PC-3 (cell line): Measurements from ENCODE around the gene CD9. TPM values are rescaled to one million over a fixed set of nuclear protein-coding genes. Genes with fewer than 3 reads are reported as not detected.
"Not testable (repeated sequence)": the region's sequence is repeated elsewhere in the genome, so short reads cannot be mapped to it uniquely, and the experiment has no call there.

Experiments used
- ATAC-seq: fragments of 200-7000 bp; cut with Tn5 transposase; 2 replicates; pipeline ENCODE4 v1.9.1; 2020; ENCODE audit warnings: mild to moderate bottlenecking, moderate library complexity
- BruUV-seq: library from RNA; stranded (reverse); fragments of 400-500 nt; replicated peaks from 2 replicates; lab custom pipeline; 2021; lab: Mats Ljungman, UMichigan
- CTCF ChIA-PET: fragments of 300-600 bp; sonication (Branson Sonifier 250); formaldehyde crosslinking; loops from one replicate; lab custom pipeline; 2022; ENCODE audit warnings: antibody characterized with exemption; lab: Charles Lee
- POLR2A ChIA-PET: fragments of 300-600 bp; sonication (Branson Sonifier 250); formaldehyde crosslinking; loops from one replicate; lab custom pipeline; 2022; ENCODE audit warnings: antibody characterized with exemption; ENCODE audit not compliant: unreplicated experiment; lab: Charles Lee
- DNase-seq: peaks from one replicate; pipeline ENCODE4 v3.0.0-alpha.2; 2015
- H2AFZ ChIP-seq: fragments of 300-600 bp; sonication (generic); 2 replicates; pipeline ENCODE4 v1.6.0; 2016; ENCODE audit warnings: antibody characterized with exemption, low read length
- H3F3A ChIP-seq: fragments of 300-600 bp; sonication (generic); one replicate; pipeline ENCODE4 v1.6.0; 2017; ENCODE audit warnings: antibody characterized with exemption, low read length, control low read depth, mild to moderate bottlenecking; ENCODE audit not compliant: unreplicated experiment
- H3K27ac ChIP-seq: fragments of 300-600 bp; sonication (generic); 2 replicates; pipeline ENCODE4 v1.5.1; 2016; ENCODE audit warnings: mild to moderate bottlenecking, low read length
- H3K27me3 ChIP-seq: fragments of 300-600 bp; sonication (generic); 2 replicates; pipeline ENCODE4 v1.6.1; 2016; ENCODE audit warnings: low read length, mixed read lengths
- H3K36me3 ChIP-seq: fragments of 300-600 bp; sonication (generic); 2 replicates; pipeline ENCODE4 v1.6.1; 2016; ENCODE audit warnings: low read depth, mixed run types, low read length, mixed read lengths
- H3K4me1 ChIP-seq: fragments of 300-600 bp; sonication (generic); 2 replicates; pipeline ENCODE4 v1.5.1; 2016; ENCODE audit warnings: low read length; ENCODE audit not compliant: insufficient read depth
- H3K4me2 ChIP-seq: fragments of 300-600 bp; sonication (generic); 2 replicates; pipeline ENCODE4 v1.6.0; 2016; ENCODE audit warnings: low read length
- H3K4me3 ChIP-seq: fragments of 300-600 bp; sonication (generic); 2 replicates; pipeline ENCODE4 v1.5.1; 2016; ENCODE audit warnings: mild to moderate bottlenecking, low read length, mixed read lengths
- H3K79me2 ChIP-seq: fragments of 300-600 bp; sonication (generic); 2 replicates; pipeline ENCODE4 v1.6.1; 2017; ENCODE audit warnings: low read length, mixed read lengths
- H3K9ac ChIP-seq: fragments of 300-600 bp; sonication (generic); 2 replicates; pipeline ENCODE4 v1.6.0; 2016; ENCODE audit warnings: mild to moderate bottlenecking, low read length
- H3K9me2 ChIP-seq: fragments of 300-600 bp; sonication (generic); replicated peaks from 2 replicates; pipeline ENCODE4 v1.6.1; 2016; ENCODE audit warnings: mixed run types, low read length, mixed read lengths
- H3K9me3 ChIP-seq: fragments of 300-600 bp; sonication (generic); 2 replicates; pipeline ENCODE4 v1.6.1; 2016; ENCODE audit warnings: low read length, mixed read lengths
- H4K20me1 ChIP-seq: fragments of 300-600 bp; sonication (generic); 2 replicates; pipeline ENCODE4 v1.6.1; 2016; ENCODE audit warnings: low read length, mixed read lengths
- CTCF ChIP-seq: fragments of 300-600 bp; sonication (generic); conservative IDR thresholded peaks from 2 replicates; pipeline ENCODE4 v1.5.1; 2017; ENCODE audit warnings: antibody characterized with exemption, low read depth, mild to moderate bottlenecking, low read length
- EZH2 ChIP-seq: fragments of 300-600 bp; sonication (generic); IDR thresholded peaks from one replicate; pipeline ENCODE4 v1.6.1; 2017; ENCODE audit warnings: antibody characterized with exemption, mild to moderate bottlenecking, low read length; ENCODE audit not compliant: unreplicated experiment
- EZH2phosphoT487 ChIP-seq: fragments of 300-600 bp; sonication (generic); IDR thresholded peaks from 2 replicates; pipeline ENCODE4 v1.6.1; 2018; ENCODE audit warnings: mild to moderate bottlenecking, antibody characterized with exemption, low read length, borderline replicate concordance
- intact Hi-C: fragments of 100-400 bp; cut with micrococcal nuclease; formaldehyde crosslinking; loops from 2 replicates; pipeline ENCODE4 v1.9.0; 2023
- total RNA-seq: library from RNA; depleted of rRNA; stranded (reverse); fragments of >200 nt; gene quantifications from 2 replicates; pipeline ENCODE4 v1.2.3, GENCODE V29; 2014

The CD9 gene
- total RNA-seq, 1 experiment from 2014 or later, result 174 TPM

GRCh38 chr12:6160049-6160649 is 40.1 kb upstream of the CD9 start:
- POLR2A ChIA-PET, ATAC-seq, H3K9me3 ChIP-seq: not testable (repeated sequence)

GRCh38 chr12:6161124-6161882 is 38.9 kb upstream of the CD9 start:
- Histone ChIP-seq H3K27me3 (no peaks in the 10 kb centered on the region), H3K9ac (no peak overlapping the region), H3K36me3 (no peaks in the 10 kb centered on the region), H3K79me2 (no peaks in the 10 kb centered on the region), H3K4me3 (no peak overlapping the region), H3F3A (no peaks in the 10 kb centered on the region), H3K4me2 (no peak overlapping the region), H3K27ac (no peak overlapping the region), H3K9me3 (no peaks in the 10 kb centered on the region), H4K20me1 (no peaks in the 10 kb centered on the region), H2AFZ (no peak overlapping the region), H3K4me1 (no peaks in the 10 kb centered on the region; the same call in 1 of the 2 replicates), H3K9me2 (no peaks in the 10 kb centered on the region)
- intact Hi-C loops, result no loop called here
- ChIA-PET POLR2A (no interaction called here), CTCF (no interaction called here)
- TF ChIP-seq EZH2, result no peak
- no peak for TF ChIP-seq CTCF
- no peak for TF ChIP-seq EZH2phosphoT487
- no TSS peak for BruUV-seq
- ATAC-seq, result no peak
- no peak for DNase-seq

More at GRCh38 chr12:6160049-6160649, 40.1 kb upstream of the CD9 start:
- H3K36me3 ChIP-seq, H3K79me2 ChIP-seq, H3K27ac ChIP-seq, H3F3A ChIP-seq, H3K9me2 ChIP-seq, H3K4me3 ChIP-seq, DNase-seq, H3K9ac ChIP-seq, intact Hi-C loops, H2AFZ ChIP-seq, H3K4me1 ChIP-seq, BruUV-seq, H3K4me2 ChIP-seq, H4K20me1 ChIP-seq, CTCF ChIA-PET, H3K27me3 ChIP-seq: not testable (repeated sequence)

- TF ChIP-seq EZH2 (no peak), CTCF (no peak), EZH2phosphoT487 (no peak)
- Histone ChIP-seq H3F3A (peaks cover 4% of the 10 kb centered on the region), H3K79me2 (no peaks in the 10 kb centered on the region), H3K27ac (no peak overlapping the region), H3K36me3 (no peaks in the 10 kb centered on the region), H2AFZ (no peak overlapping the region), H3K9ac (no peak overlapping the region), H3K9me3 (no peaks in the 10 kb centered on the region), H3K4me1 (peaks cover 19% of the 10 kb centered on the region), H3K4me3 (no peak overlapping the region), H3K27me3 (no peaks in the 10 kb centered on the region), H4K20me1 (no peaks in the 10 kb centered on the region), H3K9me2 (no peaks in the 10 kb centered on the region), H3K4me2 (no peak overlapping the region)
- POLR2A ChIA-PET, result no interaction called here
- CTCF ChIA-PET, result interaction anchor here (0.6 kb wide), 1 partner anchor 174 kb away, joined by 3 read pairs; no protein-coding TSS in a partner anchor
- intact Hi-C loops, result no loop called here
- no peak for ATAC-seq
- no peak for DNase-seq
- no TSS peak for BruUV-seq
Observed at GRCh38 chr12:6163416-6164060, 36.7 kb upstream of the CD9 start.
